NCI-H2196 treated with DMSO at 0.1 percent for 48 hours (cell line): ENCODE measurements around the gene ACTR8.

Experiments used
- DNase-seq: peaks from one replicate; lab custom pipeline; 2025; ENCODE audit not compliant: unreplicated experiment; lab: John Stamatoyannopoulos, UW

The ACTR8 gene

GRCh38 chr3:53865732-53866499 is 16.0 kb downstream of the ACTR8 start:
- no peak for DNase-seq

- no peak for DNase-seq
These were observed 18.8 kb downstream of the ACTR8 start for GRCh38 chr3:53863145-53863544.

DNA sequence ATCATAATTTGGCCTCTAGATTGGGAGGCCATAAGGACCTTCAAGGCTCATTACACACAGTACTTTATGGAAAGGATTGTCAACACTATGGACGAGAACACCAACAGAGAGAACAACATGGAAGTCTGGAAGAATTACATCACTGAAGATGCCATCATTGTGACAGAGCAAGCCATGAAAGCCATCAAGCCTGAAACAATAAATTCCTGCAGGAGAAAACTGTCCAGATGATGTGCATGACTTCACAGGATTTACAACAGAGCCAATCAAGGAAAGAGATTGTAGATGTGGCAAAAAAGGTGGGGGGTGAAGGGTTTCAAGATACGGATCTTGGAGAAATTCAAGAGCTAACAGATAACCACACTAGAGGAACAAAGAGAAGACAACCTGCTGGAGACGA is 19.7 kb downstream of the ACTR8 start:
- no peak for DNase-seq

DNA sequence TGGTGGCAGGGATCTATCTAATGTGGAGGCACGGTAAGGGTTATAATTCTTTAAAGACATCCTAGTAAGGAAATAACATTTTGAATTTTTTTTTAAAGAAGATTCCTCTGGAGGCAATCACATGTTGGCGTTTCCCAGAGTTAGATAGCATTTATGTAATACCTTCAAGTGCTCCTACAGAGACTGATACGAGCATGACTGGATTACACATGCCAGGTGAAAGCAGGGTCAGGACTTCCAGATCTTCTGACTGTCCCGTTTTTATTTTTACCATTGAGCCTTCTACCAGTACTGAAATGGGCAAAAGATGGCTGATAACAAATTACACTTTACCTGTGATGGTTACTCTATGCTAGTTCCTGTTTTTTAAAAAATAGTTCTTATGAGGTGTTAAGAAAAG is 21.8 kb downstream of the ACTR8 start:
- DNase-seq, result no peak

GRCh38 chr3:53859178-53859577 is 22.8 kb downstream of the ACTR8 start:
- DNase-seq, result no peak

DNA sequence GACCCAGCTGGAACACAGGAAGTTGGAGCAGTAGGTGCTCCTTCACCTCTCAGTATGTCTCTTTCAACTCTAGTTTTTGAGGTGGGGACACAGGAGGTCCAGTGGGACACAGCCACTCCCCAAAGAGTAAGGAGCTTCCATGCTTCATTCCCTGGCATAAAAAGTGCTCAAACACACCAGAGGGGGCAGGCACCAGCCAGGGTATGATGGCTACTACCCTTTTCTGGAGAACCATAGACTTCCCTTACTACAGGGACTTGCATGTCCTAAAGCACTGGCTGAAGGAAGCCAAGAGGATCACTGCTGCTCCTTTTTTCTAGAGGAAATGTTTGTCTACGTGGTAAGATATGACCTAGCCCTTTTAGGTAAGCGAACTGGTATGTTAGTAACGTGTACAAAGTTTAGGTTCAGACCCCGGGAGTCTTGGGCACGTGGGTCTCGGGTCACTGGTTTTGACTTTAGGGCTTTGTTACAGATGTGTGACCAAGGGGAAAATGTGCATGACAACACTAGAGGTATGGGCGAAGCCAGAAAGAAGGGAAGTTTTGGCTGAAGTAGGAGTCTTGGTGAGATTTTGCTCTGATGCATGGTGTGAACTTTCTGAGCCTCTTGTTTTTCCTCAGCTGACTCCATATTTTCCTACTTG is 23.7 kb downstream of the ACTR8 start:
- DNase-seq, result no peak

GRCh38 chr3:53856964-53857363 is 25.0 kb downstream of the ACTR8 start:
- DNase-seq, result no peak

DNA sequence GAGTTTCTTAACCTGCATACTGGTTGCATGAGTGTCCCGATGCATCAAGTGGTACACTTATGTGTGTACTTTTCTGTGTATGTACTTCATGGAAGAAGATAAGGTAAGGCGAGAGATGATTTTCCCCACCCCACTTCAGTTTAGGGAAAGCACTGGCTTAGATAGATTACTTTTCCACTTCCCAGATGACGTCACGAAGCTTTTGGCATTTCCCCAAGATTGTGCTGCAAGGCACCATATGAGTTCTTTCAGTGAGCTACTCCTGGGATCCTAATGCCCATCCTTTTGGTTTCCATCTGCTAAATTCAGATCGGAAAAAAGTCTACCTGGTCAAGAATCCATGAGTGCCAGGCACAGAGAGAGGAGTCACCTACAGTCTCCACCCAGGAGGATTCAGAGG is 31.1 kb downstream of the ACTR8 start:
- no peak for DNase-seq

DNA sequence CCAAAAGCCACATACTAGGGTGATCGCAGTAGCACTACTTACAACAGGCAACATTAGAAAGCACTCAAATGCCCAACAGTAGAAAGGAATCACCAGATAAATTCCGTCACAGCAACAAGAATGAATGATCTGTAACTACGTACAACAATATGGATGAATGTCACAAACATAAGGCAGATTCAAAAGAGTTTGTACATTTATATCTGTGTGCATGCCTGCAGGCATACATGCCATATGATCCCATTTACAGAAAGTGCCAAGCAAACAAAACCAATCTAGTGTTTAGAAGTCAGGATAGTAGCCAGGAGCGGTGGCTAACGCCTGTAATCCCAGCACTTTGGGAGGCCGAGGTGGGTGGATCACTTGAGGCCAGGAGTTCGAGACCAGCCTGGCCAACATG is 32.0 kb downstream of the ACTR8 start:
- DNase-seq, result no peak

- DNase-seq, result no peak
These were observed 35.1 kb downstream of the ACTR8 start for GRCh38 chr3:53846851-53847155.

DNA sequence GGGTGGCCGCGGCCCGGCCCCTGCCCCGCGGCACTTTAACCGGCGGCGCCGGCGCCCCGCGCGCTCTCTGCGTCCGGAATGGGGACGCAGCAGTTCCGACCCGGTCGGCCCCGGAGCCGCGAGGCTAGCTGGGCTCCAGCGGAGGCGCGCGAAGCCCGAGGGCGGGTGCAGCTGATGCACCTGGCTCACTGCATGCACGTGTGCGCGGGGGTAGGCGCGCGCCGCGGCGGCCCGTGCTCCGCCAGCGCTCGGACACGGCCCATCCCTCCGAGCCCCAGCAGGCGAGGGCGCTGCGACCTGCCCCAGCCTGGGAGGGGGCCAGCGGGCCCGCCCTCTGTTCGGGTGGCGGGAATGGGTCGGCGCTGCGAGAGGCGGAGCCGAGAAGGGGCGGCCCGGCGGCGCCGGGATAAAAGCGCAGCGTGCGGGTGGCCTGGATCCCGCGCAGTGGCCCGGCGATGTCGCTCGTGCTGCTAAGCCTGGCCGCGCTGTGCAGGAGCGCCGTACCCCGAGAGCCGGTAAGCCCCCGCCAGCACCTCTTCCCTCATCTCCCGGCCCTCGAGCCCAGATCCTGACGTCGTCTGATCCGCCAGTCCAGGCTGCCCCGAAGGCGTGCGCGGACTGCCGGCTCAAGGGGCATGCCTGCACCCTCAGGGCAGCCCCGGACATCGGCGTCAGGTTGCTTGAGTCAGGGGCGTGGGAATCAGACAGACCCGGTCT is 35.7 kb downstream of the ACTR8 start, which contains the start of the genes CHDH and IL17RB:
TSS of gene CHDH (minus strand) at position 286 of the 717 bp plus-strand sequence. CDS start 22,411 bp downstream, outside the sequence.
TSS of gene IL17RB (plus strand) at position 435 of the 717 bp plus-strand sequence. CDS start at position 456, 21 bp downstream.
- peak; percentile 48 for DNase-seq

GRCh38 chr3:53845881-53846133 is 36.1 kb downstream of the ACTR8 start:
- DNase-seq, result no peak

GRCh38 chr3:53845103-53845880 is 36.7 kb downstream of the ACTR8 start:
- no peak for DNase-seq

GRCh38 chr3:53844262-53845102 is 37.5 kb downstream of the ACTR8 start:
- no peak for DNase-seq

DNA sequence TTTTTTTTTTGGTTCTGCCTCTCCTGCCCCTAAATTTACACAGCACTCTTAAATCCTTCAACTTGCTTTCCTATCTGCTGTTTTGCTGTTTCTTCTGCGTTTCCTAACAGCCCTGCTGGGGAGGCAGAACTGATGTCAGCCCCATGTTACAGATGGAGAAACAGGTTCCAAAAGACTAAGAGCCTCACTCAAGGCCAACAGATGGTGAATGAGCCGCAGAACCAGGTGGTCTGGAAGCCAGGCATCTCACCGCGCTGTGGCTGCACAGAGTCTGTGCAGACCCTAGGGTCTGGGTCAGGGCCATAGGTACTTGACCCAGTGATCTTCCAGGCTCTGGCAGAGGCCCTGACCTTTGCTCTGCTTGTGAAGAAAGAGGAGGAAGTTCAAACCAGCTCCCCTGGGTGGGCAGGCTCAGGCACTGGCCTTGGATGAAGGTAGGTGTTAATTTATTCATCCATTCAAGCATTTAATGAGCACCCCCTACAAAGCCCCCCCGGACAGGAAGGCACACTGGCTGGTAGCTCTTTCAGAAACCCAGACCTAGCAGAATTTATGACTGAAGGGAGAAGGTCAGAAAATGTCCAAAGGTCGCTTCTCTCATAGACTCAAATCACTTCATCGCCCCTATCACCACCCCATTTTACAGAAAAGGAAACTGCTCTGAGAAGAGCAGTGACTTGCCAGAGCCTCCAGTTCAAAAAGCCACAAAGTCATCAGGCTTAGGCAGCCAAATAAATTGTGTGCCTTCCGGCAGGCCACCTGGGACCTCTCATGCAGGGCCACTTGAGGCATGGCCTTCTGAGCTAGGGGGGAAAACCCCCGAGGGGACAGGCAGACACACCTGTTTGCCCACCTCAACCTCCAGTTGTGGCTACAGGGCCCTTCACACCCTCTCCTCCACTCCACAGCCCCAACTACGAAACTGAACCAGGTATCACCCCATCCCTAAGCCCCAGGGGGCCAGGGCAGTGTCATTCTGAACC is 38.5 kb downstream of the ACTR8 start:
- DNase-seq, result no peak

- DNase-seq, result peak; percentile 25
These were observed 39.3 kb downstream of the ACTR8 start for GRCh38 chr3:53842436-53843194.

DNA sequence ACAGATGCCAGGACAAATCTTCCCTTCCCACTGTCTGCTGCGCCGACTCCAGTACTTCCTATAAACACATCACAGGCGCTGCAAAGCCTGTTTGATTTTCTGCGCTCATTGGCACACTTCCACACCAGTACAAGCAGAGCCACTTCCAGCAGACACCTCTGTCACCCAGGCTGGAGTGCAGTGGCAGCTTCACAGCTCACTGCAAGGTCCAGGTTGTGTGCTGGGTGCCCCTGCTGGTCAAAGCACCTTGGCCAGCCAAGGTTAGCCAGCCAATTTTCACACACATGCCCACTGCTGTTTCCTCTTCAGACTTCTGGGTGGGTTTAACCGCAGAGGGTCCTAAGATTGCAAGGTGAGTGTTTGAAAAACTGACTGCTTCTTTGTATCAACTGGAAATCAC is 40.7 kb downstream of the ACTR8 start:
- no peak for DNase-seq

GRCh38 chr3:53837331-53837730 is 44.6 kb downstream of the ACTR8 start:
- DNase-seq, result no peak
